KMS-11 (cell line): ENCODE results near the gene SNAPC3.
"Not testable (repeated sequence)": the region's sequence is repeated elsewhere in the genome, so short reads cannot be mapped to it uniquely, and the experiment has no call there.

Source experiments
- H2AFZ ChIP-seq: fragments of 200-600 bp; sonication (generic); 2 replicates; pipeline ENCODE4 v1.6.1; 2016; ENCODE audit warnings: antibody characterized with exemption, mixed run types, low read depth
- H3K27ac ChIP-seq: fragments of 200-600 bp; sonication (generic); 2 replicates; pipeline ENCODE4 v1.6.1; 2016; ENCODE audit warnings: mild to moderate bottlenecking, mixed run types
- H3K27me3 ChIP-seq: fragments of 200-600 bp; sonication (generic); 2 replicates; pipeline ENCODE4 v1.6.1; 2017; ENCODE audit warnings: mild to moderate bottlenecking, low read depth, mixed run types, moderate library complexity; ENCODE audit not compliant: insufficient read depth
- H3K36me3 ChIP-seq: fragments of 200-600 bp; sonication (generic); 2 replicates; pipeline ENCODE4 v1.6.1; 2017; ENCODE audit warnings: mild to moderate bottlenecking, mixed run types; ENCODE audit not compliant: insufficient read depth
- H3K4me1 ChIP-seq: fragments of 200-600 bp; sonication (generic); 2 replicates; pipeline ENCODE4 v1.6.1; 2016; ENCODE audit warnings: mild to moderate bottlenecking, low read depth, mixed run types; ENCODE audit not compliant: poor library complexity, severe bottlenecking
- H3K4me2 ChIP-seq: fragments of 200-600 bp; sonication (generic); 2 replicates; pipeline ENCODE4 v1.7.0; 2016; ENCODE audit warnings: mild to moderate bottlenecking, mixed run types
- H3K4me3 ChIP-seq: fragments of 200-600 bp; sonication (generic); IDR thresholded peaks from 2 replicates; pipeline ENCODE4 v1.6.1; 2017; ENCODE audit warnings: low read depth, low read length, mixed read lengths; ENCODE audit not compliant: insufficient read depth
- H3K79me2 ChIP-seq: fragments of 200-600 bp; sonication (generic); 2 replicates; pipeline ENCODE4 v1.6.1; 2016; ENCODE audit warnings: low read depth, mixed run types; ENCODE audit not compliant: insufficient read depth
- H3K9ac ChIP-seq: fragments of 200-600 bp; sonication (generic); 2 replicates; pipeline ENCODE4 v1.6.1; 2016; ENCODE audit warnings: mild to moderate bottlenecking, mixed run types
- H4K20me1 ChIP-seq: fragments of 200-600 bp; sonication (generic); 2 replicates; pipeline ENCODE4 v1.6.1; 2016; ENCODE audit warnings: mild to moderate bottlenecking, mixed run types; ENCODE audit not compliant: insufficient read depth
- CTCF ChIP-seq: fragments of 200-600 bp; sonication (generic); conservative IDR thresholded peaks from 2 replicates; pipeline ENCODE4 v1.6.1; 2017; ENCODE audit warnings: low read depth, mild to moderate bottlenecking, antibody characterized with exemption, low read length, moderate library complexity, mixed read lengths

The SNAPC3 gene

GRCh38 chr9:15430920-15431844 is 8.5 kb downstream of the SNAPC3 start:
- peaks cover 6% of the 10 kb centered on the region; the same call in 1 of the 2 replicates for H3K36me3 ChIP-seq
- H3K27ac ChIP-seq = no peak overlapping the region

GRCh38 chr9:15433191-15433590 is 10.5 kb downstream of the SNAPC3 start:
- H3K4me2 ChIP-seq = no peak overlapping the region
- H3K9ac ChIP-seq = no peak overlapping the region
- H3K4me3 ChIP-seq = no peak overlapping the region
- H3K27me3 ChIP-seq = no peaks in the 10 kb centered on the region
- TF ChIP-seq CTCF = no peak
- H2AFZ ChIP-seq = no peak overlapping the region
- H4K20me1 ChIP-seq = 0 out of 2 replicates have a peak, but pooled peaks cover 4% of the 10 kb centered on the region
- peaks cover 26% of the 10 kb centered on the region; the same call in 1 of the 2 replicates for H3K79me2 ChIP-seq
- no peak overlapping the region for H3K27ac ChIP-seq
- peaks cover 21% of the 10 kb centered on the region for H3K4me1 ChIP-seq
- peaks cover 4% of the 10 kb centered on the region; the same call in 1 of the 2 replicates for H3K36me3 ChIP-seq

More at GRCh38 chr9:15430920-15431844, 8.5 kb downstream of the SNAPC3 start:
- H3K4me1 ChIP-seq = peaks cover 32% of the 10 kb centered on the region
- H4K20me1 ChIP-seq = no peaks in the 10 kb centered on the region
- no peak overlapping the region for H3K4me3 ChIP-seq
- no peak overlapping the region for H2AFZ ChIP-seq
- no peak for TF ChIP-seq CTCF
- no peak overlapping the region for H3K4me2 ChIP-seq
- peaks cover 21% of the 10 kb centered on the region; the same call in 1 of the 2 replicates for H3K79me2 ChIP-seq
- H3K9ac ChIP-seq = no peak overlapping the region
- no peaks in the 10 kb centered on the region for H3K27me3 ChIP-seq

- Histone ChIP-seq H3K36me3 (peaks cover 4% of the 10 kb centered on the region; the same call in 1 of the 2 replicates), H3K9ac (no peak overlapping the region), H3K4me2 (no peak overlapping the region), H2AFZ (no peak overlapping the region), H3K4me1 (peaks cover 21% of the 10 kb centered on the region), H3K27ac (no peak overlapping the region), H3K27me3 (no peaks in the 10 kb centered on the region), H3K4me3 (no peak overlapping the region), H3K79me2 (peaks cover 27% of the 10 kb centered on the region; the same call in 1 of the 2 replicates), H4K20me1 (0 out of 2 replicates have a peak, but pooled peaks cover 4% of the 10 kb centered on the region)
- no peak for TF ChIP-seq CTCF
Observed at GRCh38 chr9:15433661-15434060, 11.0 kb downstream of the SNAPC3 start.

- Histone ChIP-seq H2AFZ (no peak overlapping the region), H3K4me1 (peaks cover 2% of the 10 kb centered on the region), H3K4me3 (no peak overlapping the region), H3K4me2 (no peak overlapping the region), H3K27me3 (no peaks in the 10 kb centered on the region), H3K9ac (no peak overlapping the region), H3K79me2 (peaks cover 41% of the 10 kb centered on the region; the same call in 1 of the 2 replicates), H3K27ac (no peak overlapping the region), H4K20me1 (0 out of 2 replicates have a peak, but pooled peaks cover 4% of the 10 kb centered on the region), H3K36me3 (peaks cover 2% of the 10 kb centered on the region; the same call in 1 of the 2 replicates)
- no peak for TF ChIP-seq CTCF
Observed at GRCh38 chr9:15438891-15439290, 16.2 kb downstream of the SNAPC3 start.

GRCh38 chr9:15441841-15442240 is 19.2 kb downstream of the SNAPC3 start:
- not testable (repeated sequence) for H2AFZ ChIP-seq, H3K27ac ChIP-seq, H3K36me3 ChIP-seq, H3K4me1 ChIP-seq, H3K9ac ChIP-seq, H4K20me1 ChIP-seq, H3K27me3 ChIP-seq, H3K4me2 ChIP-seq, H3K4me3 ChIP-seq
- H3K79me2 ChIP-seq = peaks cover 31% of the 10 kb centered on the region; the same call in 1 of the 2 replicates

GRCh38 chr9:15442264-15442663 is 19.6 kb downstream of the SNAPC3 start:
- not testable (repeated sequence) for H4K20me1 ChIP-seq, H3K27me3 ChIP-seq, H3K4me2 ChIP-seq, H3K4me3 ChIP-seq, H3K36me3 ChIP-seq, H3K4me1 ChIP-seq, H3K27ac ChIP-seq, H2AFZ ChIP-seq, H3K9ac ChIP-seq
- peaks cover 27% of the 10 kb centered on the region; the same call in 1 of the 2 replicates for H3K79me2 ChIP-seq
